Measurements from ENCODE around the gene RDH16. TPM values are rescaled to one million over a fixed set of nuclear protein-coding genes. Genes with fewer than 3 reads are reported as not detected.

The RDH16 gene
- total and polyA plus RNA-seq, 8 donors, result 0.08 to 0.84 (median 0.31) TPM

- ATAC-seq, result no peak
Measured at GRCh38 chr12:57003395-57003794, 46.0 kb upstream of the RDH16 start.

GRCh38 chr12:57001448-57001906 is 44.1 kb upstream of the RDH16 start:
- Histone ChIP-seq H3K9me3 (no peaks in the 10 kb centered on the region), H3K4me1 (peaks cover 0 to 5% (median 5%) of the 10 kb centered on the region in 3 donors), H3K36me3 (peaks cover 0 to 24% (median 11%) of the 10 kb centered on the region in 3 donors), H3K4me3 (no peak overlapping the region), H3K27me3 (no peaks in the 10 kb centered on the region), H3K27ac (no peak overlapping the region)
- TF ChIP-seq CTCF (IDR thresholded peaks at IDR 0.05), result peak; percentile 30 to 49 (median 38)
- DNase-seq (peak in 5 of 6 donors; percentile 23 to 77 (median 53)), ATAC-seq (peak in 3 of 4 donors; percentile 52 to 67 (median 59)), FAIRE-seq (no peak)
- 31 to 35% methylated on average over 13 of the region's 13 CpGs for WGBS, 2 donors
- intact Hi-C loops (cut with DNase I), result no loop called here

More at GRCh38 chr12:57003395-57003794, 46.0 kb upstream of the RDH16 start:
- WGBS, 2 donors, result 89 to 93% methylated on average over 13 of the region's 13 CpGs
- FAIRE-seq (no peak), DNase-seq (no peak)
- Histone ChIP-seq H3K9me3 (no peaks in the 10 kb centered on the region), H3K4me1 (peaks cover 0 to 5% (median 5%) of the 10 kb centered on the region in 3 donors), H3K27me3 (no peaks in the 10 kb centered on the region), H3K27ac (no peak overlapping the region), H3K4me3 (no peak overlapping the region), H3K36me3 (peaks cover 0 to 24% (median 11%) of the 10 kb centered on the region in 3 donors)
- intact Hi-C loops (cut with DNase I), result no loop called here
- TF ChIP-seq CTCF (IDR thresholded peaks at IDR 0.05), result no peak

GRCh38 chr12:57000393-57000792 is 43.0 kb upstream of the RDH16 start:
- TF ChIP-seq CTCF (IDR thresholded peaks at IDR 0.05), result no peak
- no peaks in the 10 kb centered on the region for H3K9me3 ChIP-seq
- no peak overlapping the region for H3K4me3 ChIP-seq
- WGBS, 2 donors, result 35 to 58% methylated on average over 1 of the region's 1 CpG
- peaks cover 0 to 5% (median 5%) of the 10 kb centered on the region in 3 donors for H3K4me1 ChIP-seq
- no peak for ATAC-seq
- no peak for DNase-seq
- H3K27me3 ChIP-seq, result no peaks in the 10 kb centered on the region
- FAIRE-seq, result no peak
- no peak overlapping the region for H3K27ac ChIP-seq
- H3K36me3 ChIP-seq, result peaks cover 0 to 24% (median 11%) of the 10 kb centered on the region in 3 donors
- intact Hi-C loops (cut with DNase I), result no loop called here

- Histone ChIP-seq H3K27ac (no peak overlapping the region), H3K36me3 (peaks cover 0 to 24% (median 11%) of the 10 kb centered on the region in 3 donors), H3K27me3 (no peaks in the 10 kb centered on the region), H3K4me1 (peaks cover 0 to 5% (median 5%) of the 10 kb centered on the region in 3 donors), H3K9me3 (no peaks in the 10 kb centered on the region), H3K4me3 (no peak overlapping the region)
- no peak for DNase-seq
- intact Hi-C loops (cut with DNase I), result no loop called here
- WGBS, 2 donors, result 90 to 93% methylated on average over 4 of the region's 4 CpGs
- ATAC-seq, result no peak
- no peak for TF ChIP-seq CTCF (IDR thresholded peaks at IDR 0.05)
- no peak for FAIRE-seq
Measured at GRCh38 chr12:56999456-56999855, 42.0 kb upstream of the RDH16 start.

- peaks cover 0 to 20% (median 11%) of the 10 kb centered on the region in 3 donors for H3K36me3 ChIP-seq
- no peaks in the 10 kb centered on the region for H3K9me3 ChIP-seq
- intact Hi-C loops (cut with DNase I), result no loop called here
- no peaks in the 10 kb centered on the region for H3K27me3 ChIP-seq
- TF ChIP-seq CTCF (IDR thresholded peaks at IDR 0.05), result no peak
- ATAC-seq (no peak), DNase-seq (no peak), FAIRE-seq (no peak)
- H3K4me3 ChIP-seq, result no peak overlapping the region
- WGBS, 2 donors, result 73 to 82% methylated on average over 4 of the region's 4 CpGs
- H3K4me1 ChIP-seq, result peaks cover 0 to 5% (median 5%) of the 10 kb centered on the region in 3 donors
- H3K27ac ChIP-seq, result no peak overlapping the region
Measured at GRCh38 chr12:56998981-56999380, 41.6 kb upstream of the RDH16 start.

Data from pancreas (tissue), 10 donors.